H9 (cell line): ENCODE results near the gene NUDT4. TPM values are rescaled to one million over a fixed set of nuclear protein-coding genes. Genes with fewer than 3 reads are reported as not detected.

Source experiments
- DNase-seq: peaks from one replicate; pipeline ENCODE4 v3.0.0-alpha.2; 2017
- H2AFZ ChIP-seq: one replicate; pipeline ENCODE4 v1.6.1; 2013; ENCODE audit warnings: mild to moderate bottlenecking, low read length, control low read depth, moderate library complexity
- H2AK5ac ChIP-seq: 2 replicates; pipeline ENCODE4 v1.6.1; 2013; ENCODE audit warnings: low read length, control low read depth, mixed read lengths; ENCODE audit not compliant: insufficient read length
- H2BK120ac ChIP-seq: one replicate; pipeline ENCODE4 v1.6.1; 2013; ENCODE audit warnings: low read depth, mild to moderate bottlenecking, low read length, control low read depth, inconsistent platforms; ENCODE audit not compliant: poor library complexity, severe bottlenecking
- H2BK12ac ChIP-seq: 2 replicates; pipeline ENCODE4 v1.6.1; 2013; ENCODE audit warnings: low read length, control low read depth, mixed read lengths, low read depth; ENCODE audit not compliant: insufficient read length
- H2BK15ac ChIP-seq: 2 replicates; pipeline ENCODE4 v1.6.1; 2013; ENCODE audit warnings: low read depth, low read length, control low read depth
- H2BK20ac ChIP-seq: one replicate; pipeline ENCODE4 v1.6.1; 2013; ENCODE audit warnings: low read depth, mild to moderate bottlenecking, low read length, control low read depth, inconsistent platforms; ENCODE audit not compliant: poor library complexity, severe bottlenecking
- H2BK5ac ChIP-seq: 2 replicates; pipeline ENCODE4 v1.6.1; 2013; ENCODE audit warnings: low read length, control low read depth, mixed read lengths; ENCODE audit not compliant: insufficient read length
- H3K14ac ChIP-seq: 2 replicates; pipeline ENCODE4 v1.6.1; 2013; ENCODE audit warnings: low read length, control low read depth; ENCODE audit not compliant: insufficient read depth
- H3K18ac ChIP-seq: 2 replicates; pipeline ENCODE4 v1.6.1; 2013; ENCODE audit warnings: low read depth, mild to moderate bottlenecking, mixed read lengths, low read length, control low read depth; ENCODE audit not compliant: insufficient read length
- H3K23ac ChIP-seq: 2 replicates; pipeline ENCODE4 v1.6.1; 2013; ENCODE audit warnings: low read length, control low read depth, mixed read lengths, low read depth; ENCODE audit not compliant: insufficient read length
- H3K23me2 ChIP-seq: 2 replicates; pipeline ENCODE4 v1.6.1; 2013; ENCODE audit warnings: low read depth, mild to moderate bottlenecking, mixed read lengths, low read length, control low read depth; ENCODE audit not compliant: insufficient read length, poor library complexity, severe bottlenecking
- H3K27ac ChIP-seq: 2 replicates; pipeline ENCODE4 v1.5.1; 2013; ENCODE audit warnings: low read length, control low read depth, mixed read lengths, low read depth; ENCODE audit not compliant: insufficient read length
- H3K27me3 ChIP-seq: 2 replicates; pipeline ENCODE4 v1.6.1; 2013; ENCODE audit warnings: low read length, control low read depth, inconsistent platforms; ENCODE audit not compliant: insufficient read depth
- H3K4ac ChIP-seq: 2 replicates; pipeline ENCODE4 v1.6.1; 2013; ENCODE audit warnings: low read depth, mild to moderate bottlenecking, control low read depth, inconsistent platforms, low read length, moderate library complexity
- H3K4me1 ChIP-seq: 2 replicates; pipeline ENCODE4 v1.6.1; 2013; ENCODE audit warnings: low read length, control low read depth, inconsistent platforms; ENCODE audit not compliant: insufficient read depth
- H3K4me2 ChIP-seq: 2 replicates; pipeline ENCODE4 v1.6.1; 2013; ENCODE audit warnings: low read length, control low read depth, mixed read lengths; ENCODE audit not compliant: insufficient read length, insufficient read depth
- H3K56ac ChIP-seq: 2 replicates; pipeline ENCODE4 v1.6.1; 2013; ENCODE audit warnings: low read depth, mild to moderate bottlenecking, mixed read lengths, low read length, control low read depth; ENCODE audit not compliant: insufficient read length
- H3K79me1 ChIP-seq: 2 replicates; pipeline ENCODE4 v1.6.1; 2013; ENCODE audit warnings: low read depth, mild to moderate bottlenecking, moderate library complexity, low read length, control low read depth, inconsistent platforms; ENCODE audit not compliant: insufficient read depth, poor library complexity, severe bottlenecking
- H3K79me2 ChIP-seq: 2 replicates; pipeline ENCODE4 v1.6.1; 2013; ENCODE audit warnings: low read length, control low read depth, inconsistent platforms; ENCODE audit not compliant: insufficient read depth
- H3K9ac ChIP-seq: 2 replicates; pipeline ENCODE4 v1.6.1; 2013; ENCODE audit warnings: low read length, control low read depth, mixed read lengths; ENCODE audit not compliant: insufficient read length; ENCODE audit errors: extremely low read depth
- H3K9me3 ChIP-seq: one replicate; pipeline ENCODE4 v1.6.1; 2013; ENCODE audit warnings: low read depth, low read length, inconsistent platforms; ENCODE audit not compliant: control insufficient read depth
- H3T11ph ChIP-seq: one replicate; pipeline ENCODE4 v1.6.1; 2013; ENCODE audit warnings: mild to moderate bottlenecking, low read length, control low read depth, inconsistent platforms
- H4K20me1 ChIP-seq: one replicate; pipeline ENCODE4 v1.6.1; 2013; ENCODE audit not compliant: control insufficient read depth, insufficient read length, insufficient read depth
- H4K5ac ChIP-seq: 2 replicates; pipeline ENCODE4 v1.6.1; 2013; ENCODE audit warnings: low read depth, mild to moderate bottlenecking, mixed read lengths, low read length, control low read depth; ENCODE audit not compliant: insufficient read length
- H4K8ac ChIP-seq: replicated peaks from 2 replicates; pipeline ENCODE4 v1.6.1; 2013; ENCODE audit warnings: low read length, control low read depth, mixed read lengths, low read depth; ENCODE audit not compliant: insufficient read length
- H4K91ac ChIP-seq: 2 replicates; pipeline ENCODE4 v1.6.1; 2013; ENCODE audit warnings: low read depth, mild to moderate bottlenecking, moderate library complexity, mixed read lengths, low read length, control low read depth; ENCODE audit not compliant: insufficient read length
- H3K27ac Mint-ChIP-seq, 3 experiments: 2 replicates in 2 of 3; 3 replicates in 1 of 3; pipeline ENCODE4 v1.8.0; 2020 to 2021; ENCODE audit warnings: mixed read lengths in 3 of 3, mild to moderate bottlenecking in 1 of 3, moderate library complexity in 1 of 3
- H3K27me3 Mint-ChIP-seq: 2 replicates; pipeline ENCODE4 v1.8.0; 2021; ENCODE audit warnings: low read depth, mild to moderate bottlenecking, moderate library complexity, mixed read lengths
- H3K36me3 Mint-ChIP-seq, 3 experiments: 2 replicates in 2 of 3; 3 replicates in 1 of 3; pipeline ENCODE4 v1.8.0; 2020 to 2021; ENCODE audit warnings: low read depth in 3 of 3, mixed read lengths in 3 of 3; ENCODE audit not compliant: insufficient read depth in 1 of 3
- H3K4me1 Mint-ChIP-seq, 2 experiments: 2 replicates each; pipeline ENCODE4 v1.8.0; 2020; ENCODE audit warnings: mixed read lengths in 2 of 2
- H3K4me3 Mint-ChIP-seq, 2 experiments: 2 replicates in 1 of 2; 3 replicates in 1 of 2; pipeline ENCODE4 v1.8.0; 2020 to 2021; ENCODE audit warnings: mild to moderate bottlenecking in 2 of 2, mixed read lengths in 2 of 2, moderate library complexity in 1 of 2
- H3K9me3 Mint-ChIP-seq, 2 experiments: 2 replicates in 1 of 2; 3 replicates in 1 of 2; pipeline ENCODE4 v1.8.0; 2020; ENCODE audit warnings: mild to moderate bottlenecking in 2 of 2, mixed read lengths in 2 of 2, moderate library complexity in 1 of 2
- WGBS: extraction: QIAGEN DNeasy Blood & Tissue Kit; methylation state at CpG from one replicate; pipeline ENCODE4 v1.1.7; 2013; ENCODE audit warnings: missing lambda C conversion rate, low lambda C conversion rate, mixed read lengths; ENCODE audit not compliant: insufficient read length; ENCODE audit errors: extremely low coverage; 5-methylcytosine and 5-hydroxymethylcytosine counted together
- total RNA-seq: library from RNA; stranded (reverse); gene quantifications from 2 replicates; pipeline ENCODE4 v1.2.1, GENCODE V29; 2021
- TF ChIP-seq, protein P1 (sequence below): fragments of 200-600 bp; sonication (generic); conservative IDR thresholded peaks from 3 replicates; pipeline ENCODE4 v1.8.0; 2021; ENCODE audit warnings: antibody characterized with exemption, mild to moderate bottlenecking

The NUDT4 gene
- total RNA-seq, 1 experiment from 2014 or later = 40.6 TPM

- H3K4me2 ChIP-seq = no peak overlapping the region
- no peak overlapping the region for H3T11ph ChIP-seq
- Mint-ChIP-seq H3K27me3 (peaks cover 1% of the 10 kb centered on the region; the same call in 1 of the 2 replicates), H3K4me1 (no peaks in the 10 kb centered on the region), H3K36me3 (no peaks in the 10 kb centered on the region; a peak in 1 of 7 replicates), H3K4me3 (no peak overlapping the region), H3K27ac (no peak overlapping the region), H3K9me3 (no peaks in the 10 kb centered on the region; a peak in 1 of 5 replicates)
- no peak overlapping the region for H4K5ac ChIP-seq
- no peak overlapping the region for H4K91ac ChIP-seq
- WGBS = no CpG with 5 or more reads among the region's 8 CpGs
- H2AFZ ChIP-seq = no peak overlapping the region
- no peaks in the 10 kb centered on the region for H3K27me3 ChIP-seq
- H3K18ac ChIP-seq = no peak overlapping the region
- H2BK15ac ChIP-seq = no peak overlapping the region
- H3K23ac ChIP-seq = no peak overlapping the region
- H3K9me3 ChIP-seq = no peaks in the 10 kb centered on the region
- H2BK120ac ChIP-seq = no peak overlapping the region
- H3K14ac ChIP-seq = no peak overlapping the region
- no peak overlapping the region for H3K56ac ChIP-seq
- no peaks in the 10 kb centered on the region for H3K4me1 ChIP-seq
- H2AK5ac ChIP-seq = no peak overlapping the region
- H3K79me1 ChIP-seq = no peaks in the 10 kb centered on the region
- H2BK12ac ChIP-seq = no peak overlapping the region
- no peak for DNase-seq
- H3K4ac ChIP-seq = no peak overlapping the region
- no peak overlapping the region for H4K8ac ChIP-seq
- TF ChIP-seq, protein P1, sequence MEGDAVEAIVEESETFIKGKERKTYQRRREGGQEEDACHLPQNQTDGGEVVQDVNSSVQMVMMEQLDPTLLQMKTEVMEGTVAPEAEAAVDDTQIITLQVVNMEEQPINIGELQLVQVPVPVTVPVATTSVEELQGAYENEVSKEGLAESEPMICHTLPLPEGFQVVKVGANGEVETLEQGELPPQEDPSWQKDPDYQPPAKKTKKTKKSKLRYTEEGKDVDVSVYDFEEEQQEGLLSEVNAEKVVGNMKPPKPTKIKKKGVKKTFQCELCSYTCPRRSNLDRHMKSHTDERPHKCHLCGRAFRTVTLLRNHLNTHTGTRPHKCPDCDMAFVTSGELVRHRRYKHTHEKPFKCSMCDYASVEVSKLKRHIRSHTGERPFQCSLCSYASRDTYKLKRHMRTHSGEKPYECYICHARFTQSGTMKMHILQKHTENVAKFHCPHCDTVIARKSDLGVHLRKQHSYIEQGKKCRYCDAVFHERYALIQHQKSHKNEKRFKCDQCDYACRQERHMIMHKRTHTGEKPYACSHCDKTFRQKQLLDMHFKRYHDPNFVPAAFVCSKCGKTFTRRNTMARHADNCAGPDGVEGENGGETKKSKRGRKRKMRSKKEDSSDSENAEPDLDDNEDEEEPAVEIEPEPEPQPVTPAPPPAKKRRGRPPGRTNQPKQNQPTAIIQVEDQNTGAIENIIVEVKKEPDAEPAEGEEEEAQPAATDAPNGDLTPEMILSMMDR = no peak
- H4K20me1 ChIP-seq = no peaks in the 10 kb centered on the region
- H2BK20ac ChIP-seq = no peak overlapping the region
- H2BK5ac ChIP-seq = no peak overlapping the region
- H3K79me2 ChIP-seq = no peaks in the 10 kb centered on the region
- no peak overlapping the region for H3K27ac ChIP-seq
- H3K23me2 ChIP-seq = no peaks in the 10 kb centered on the region
- no peak overlapping the region for H3K9ac ChIP-seq
Measured at GRCh38 chr12:93356214-93356613, 21.5 kb upstream of the NUDT4 start.
